ENCODE measurements around the gene POLK.

Gene POLK

GRCh38 chr5:75640826-75641225, 129.1 kb downstream of the POLK start:
- no peak overlapping the region for H3K27ac ChIP-seq (ENCODE audit: low read depth, low read length)
- no peaks in the 10 kb centered on the region for H3K9me3 ChIP-seq (ENCODE audit: control insufficient read depth, insufficient read depth, low read length)
- H3K27me3 ChIP-seq (ENCODE audit: control insufficient read depth, insufficient read depth, low read length) = no peaks in the 10 kb centered on the region
- H3K9ac ChIP-seq (ENCODE audit: low read depth, low read length) = no peak overlapping the region
- H3K4me1 ChIP-seq (ENCODE audit: control insufficient read depth, insufficient read depth, low read length) = no peaks in the 10 kb centered on the region
- H3K36me3 ChIP-seq (ENCODE audit: control insufficient read depth, insufficient read depth, low read length) = no peaks in the 10 kb centered on the region
- no peak overlapping the region for H3K4me3 ChIP-seq (ENCODE audit: low read depth, low read length)

GRCh38 chr5:75648712-75649111, 137.0 kb downstream of the POLK start:
- no peak overlapping the region for H3K27ac ChIP-seq (ENCODE audit: low read depth, low read length)
- no peaks in the 10 kb centered on the region for H3K4me1 ChIP-seq (ENCODE audit: control insufficient read depth, insufficient read depth, low read length)
- H3K9ac ChIP-seq (ENCODE audit: low read depth, low read length) = no peak overlapping the region
- H3K9me3 ChIP-seq (ENCODE audit: control insufficient read depth, insufficient read depth, low read length) = no peaks in the 10 kb centered on the region
- H3K27me3 ChIP-seq (ENCODE audit: control insufficient read depth, insufficient read depth, low read length) = no peaks in the 10 kb centered on the region
- H3K36me3 ChIP-seq (ENCODE audit: control insufficient read depth, insufficient read depth, low read length) = no peaks in the 10 kb centered on the region
- H3K4me3 ChIP-seq (ENCODE audit: low read depth, low read length) = no peak overlapping the region
